Kidney epithelial cell (primary cell): ENCODE data around the gene PDCD11. TPM values are rescaled to one million over a fixed set of nuclear protein-coding genes. Genes with fewer than 3 reads are reported as not detected.

ENCODE experiments used
- DNase-seq: peaks from one replicate; pipeline ENCODE4 v3.0.0-alpha.2; 2010; ENCODE audit warnings: low read depth
- H3K27me3 ChIP-seq: 2 replicates; pipeline ENCODE4 v1.6.0; 2011; ENCODE audit warnings: low read length; ENCODE audit not compliant: control insufficient read depth, insufficient read depth
- H3K36me3 ChIP-seq: 2 replicates; pipeline ENCODE4 v1.5.1; 2011; ENCODE audit warnings: low read length; ENCODE audit not compliant: control insufficient read depth, insufficient read depth
- H3K4me3 ChIP-seq: 2 replicates; pipeline ENCODE4 v1.5.1; 2011; ENCODE audit warnings: low read depth, mild to moderate bottlenecking, control low read depth, low read length
- total RNA-seq: library from RNA; depleted of rRNA; stranded (reverse); fragments of >200 nt; gene quantifications from 2 replicates; pipeline ENCODE4 v1.2.3, GENCODE V29; 2015
- TF ChIP-seq, protein P1 (sequence below): IDR thresholded peaks from 2 replicates; pipeline ENCODE4 v1.5.1; 2011; ENCODE audit warnings: mild to moderate bottlenecking, moderate library complexity, low read length, control low read depth, inconsistent platforms; ENCODE audit not compliant: insufficient read depth, poor library complexity, severe bottlenecking

PDCD11 gene
- total RNA-seq, 1 donor from 2014 or later: 53.0 TPM

DNA sequence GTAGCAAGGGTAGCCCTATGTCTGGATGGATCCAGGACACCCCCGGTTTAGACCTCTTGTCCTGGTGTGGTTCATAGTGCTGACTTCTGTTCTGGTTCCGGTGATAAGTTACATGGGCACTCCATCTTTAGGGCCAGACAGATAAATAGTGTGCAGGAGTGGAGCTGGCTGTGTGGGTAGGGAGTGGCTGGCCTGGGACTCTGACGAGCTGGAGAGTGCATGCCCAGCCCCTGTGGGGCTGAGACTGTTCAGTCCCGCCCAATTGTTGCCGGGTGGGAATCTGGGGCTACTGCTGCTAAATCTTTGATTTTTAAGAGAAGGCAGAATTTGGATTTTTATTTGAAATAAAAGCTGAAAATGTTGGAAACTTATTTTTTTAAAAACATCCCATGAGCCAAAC, 27.3 kb downstream of the PDCD11 start:
- Histone ChIP-seq H3K27me3 (no peaks in the 10 kb centered on the region), H3K36me3 (peaks cover 1% of the 10 kb centered on the region), H3K4me3 (no peak overlapping the region)
- no peak for DNase-seq
- TF ChIP-seq, protein P1, sequence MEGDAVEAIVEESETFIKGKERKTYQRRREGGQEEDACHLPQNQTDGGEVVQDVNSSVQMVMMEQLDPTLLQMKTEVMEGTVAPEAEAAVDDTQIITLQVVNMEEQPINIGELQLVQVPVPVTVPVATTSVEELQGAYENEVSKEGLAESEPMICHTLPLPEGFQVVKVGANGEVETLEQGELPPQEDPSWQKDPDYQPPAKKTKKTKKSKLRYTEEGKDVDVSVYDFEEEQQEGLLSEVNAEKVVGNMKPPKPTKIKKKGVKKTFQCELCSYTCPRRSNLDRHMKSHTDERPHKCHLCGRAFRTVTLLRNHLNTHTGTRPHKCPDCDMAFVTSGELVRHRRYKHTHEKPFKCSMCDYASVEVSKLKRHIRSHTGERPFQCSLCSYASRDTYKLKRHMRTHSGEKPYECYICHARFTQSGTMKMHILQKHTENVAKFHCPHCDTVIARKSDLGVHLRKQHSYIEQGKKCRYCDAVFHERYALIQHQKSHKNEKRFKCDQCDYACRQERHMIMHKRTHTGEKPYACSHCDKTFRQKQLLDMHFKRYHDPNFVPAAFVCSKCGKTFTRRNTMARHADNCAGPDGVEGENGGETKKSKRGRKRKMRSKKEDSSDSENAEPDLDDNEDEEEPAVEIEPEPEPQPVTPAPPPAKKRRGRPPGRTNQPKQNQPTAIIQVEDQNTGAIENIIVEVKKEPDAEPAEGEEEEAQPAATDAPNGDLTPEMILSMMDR: no peak

DNA sequence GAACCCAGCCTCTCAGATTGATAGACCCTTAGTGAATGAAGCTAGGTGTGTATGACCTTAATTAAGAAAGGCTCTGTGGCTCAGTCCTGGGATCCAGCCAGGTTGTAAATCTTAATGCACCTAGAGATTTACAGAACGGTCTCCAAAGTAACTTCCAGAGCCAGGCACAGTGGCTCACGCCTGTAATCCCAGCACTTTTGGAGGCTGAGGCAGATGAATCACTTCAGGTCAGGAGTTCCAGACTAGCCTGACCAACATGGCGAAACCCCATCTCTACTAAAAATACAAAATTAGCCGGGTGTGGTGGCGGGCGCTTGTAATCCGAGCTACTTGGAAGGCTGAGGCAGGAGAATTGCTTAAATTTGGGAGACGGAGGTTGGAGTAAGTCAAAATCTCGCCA, 31.4 kb downstream of the PDCD11 start:
- Histone ChIP-seq H3K36me3 (peaks cover 1% of the 10 kb centered on the region), H3K27me3 (no peaks in the 10 kb centered on the region), H3K4me3 (no peak overlapping the region)
- no peak for DNase-seq
- TF ChIP-seq, protein P1: no peak

DNA sequence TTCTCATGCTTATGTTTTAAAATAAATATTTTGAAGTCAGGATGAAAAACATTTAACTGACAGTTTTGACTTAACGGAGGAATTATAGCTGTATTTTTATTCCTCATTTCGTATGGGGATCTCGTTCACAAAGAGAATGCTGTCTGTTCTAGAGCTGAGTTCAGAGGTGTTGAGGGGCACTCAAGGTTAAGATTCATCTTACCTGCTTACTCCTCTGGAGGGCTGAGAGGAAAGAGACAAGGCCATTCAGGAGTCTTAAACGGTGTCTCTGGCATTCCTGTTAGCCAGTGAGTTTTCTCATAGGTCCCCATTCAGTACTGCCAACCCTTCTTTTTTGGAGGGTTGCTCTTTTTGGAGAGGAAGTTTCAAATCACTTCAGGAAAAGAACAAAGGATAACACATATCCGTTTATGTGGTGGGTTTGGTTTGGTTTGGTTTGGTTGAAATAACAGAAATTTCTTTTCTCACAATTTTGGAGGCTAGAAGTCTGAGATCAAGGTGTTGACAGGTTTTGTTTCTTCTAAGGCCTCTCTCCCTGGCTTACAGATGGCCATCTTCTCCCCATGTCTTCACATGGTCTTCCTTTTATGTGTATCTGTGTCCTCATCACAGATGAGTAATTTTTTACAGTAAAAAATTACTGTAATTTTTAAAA, 32.7 kb downstream of the PDCD11 start:
- TF ChIP-seq, protein P1: no peak
- Histone ChIP-seq H3K36me3 (peaks cover 2% of the 10 kb centered on the region), H3K4me3 (no peak overlapping the region), H3K27me3 (no peaks in the 10 kb centered on the region)
- no peak for DNase-seq

DNA sequence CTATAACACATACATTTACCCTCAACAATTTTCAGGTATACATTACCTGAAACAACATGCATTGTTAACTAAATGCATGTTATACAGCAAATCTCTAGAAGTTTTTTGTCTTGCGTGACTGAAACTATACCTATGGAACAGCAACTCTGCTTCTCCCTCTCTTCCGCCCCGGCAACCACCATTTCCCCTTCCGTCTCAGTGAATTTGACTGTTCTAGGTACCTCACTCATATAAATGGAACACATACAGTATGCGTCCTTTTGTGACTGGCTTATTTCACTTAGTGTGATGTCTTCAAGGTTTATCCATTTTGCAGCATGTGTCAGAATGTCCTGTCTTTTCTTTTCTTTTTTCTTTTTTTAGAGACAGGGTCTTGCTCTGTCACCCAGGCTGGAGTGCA, 33.2 kb downstream of the PDCD11 start:
- no peak for DNase-seq
- Histone ChIP-seq H3K27me3 (no peaks in the 10 kb centered on the region), H3K36me3 (peaks cover 2% of the 10 kb centered on the region), H3K4me3 (no peak overlapping the region)
- TF ChIP-seq, protein P1: no peak

DNA sequence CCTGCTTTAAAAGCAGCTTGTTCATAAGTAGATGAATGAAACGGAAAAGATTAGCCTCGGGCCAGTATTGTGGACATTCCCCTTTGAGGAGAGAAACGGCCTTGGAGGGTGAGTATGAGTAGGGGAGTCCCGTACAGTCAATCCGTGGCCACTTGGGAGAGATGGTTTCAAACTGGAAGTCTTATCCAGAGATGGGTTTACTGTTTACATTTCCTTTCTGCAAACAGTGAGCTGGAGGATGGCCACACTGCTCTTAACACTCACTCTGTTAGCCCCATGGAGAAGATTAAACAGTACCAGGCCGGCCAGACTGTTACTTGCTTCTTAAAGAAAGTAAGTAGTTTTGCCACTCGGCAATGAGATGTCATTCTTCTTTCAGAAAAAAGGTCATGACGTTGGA, 35.5 kb downstream of the PDCD11 start:
- H3K36me3 ChIP-seq: peaks cover 3% of the 10 kb centered on the region
- H3K27me3 ChIP-seq: no peaks in the 10 kb centered on the region
- H3K4me3 ChIP-seq: no peak overlapping the region
- no peak for DNase-seq
- TF ChIP-seq, protein P1: no peak

DNA sequence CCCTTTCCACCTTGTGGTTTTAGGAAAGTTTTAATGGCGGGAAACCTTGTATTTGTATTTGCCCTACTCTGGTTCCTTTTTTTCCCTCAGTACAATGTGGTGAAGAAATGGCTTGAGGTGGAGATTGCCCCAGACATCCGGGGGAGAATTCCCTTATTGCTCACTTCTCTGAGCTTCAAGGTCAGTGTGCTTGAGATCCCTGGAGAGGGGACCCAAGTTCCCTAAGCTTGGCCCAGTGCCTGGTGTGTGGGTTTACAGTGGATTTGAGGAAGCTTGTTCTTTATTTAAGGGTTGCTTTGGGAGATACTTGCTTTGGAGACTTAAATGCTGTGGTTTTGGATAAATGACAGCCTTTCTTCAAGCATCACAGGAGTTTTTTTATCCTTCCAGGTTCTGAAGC, 37.4 kb downstream of the PDCD11 start:
- Histone ChIP-seq H3K36me3 (peaks cover 3% of the 10 kb centered on the region), H3K27me3 (no peaks in the 10 kb centered on the region), H3K4me3 (no peak overlapping the region)
- DNase-seq: no peak
- TF ChIP-seq, protein P1: no peak
